A549 treated with ZK216348 at 1 μM for 4 hours (cell line): ENCODE results near the gene CR2. TPM values are rescaled to one million over a fixed set of nuclear protein-coding genes. Genes with fewer than 3 reads are reported as not detected.

Experiments
- total RNA-seq: library from RNA; stranded (reverse); fragments of 200-300 nt; extraction: Qiagen RNA extraction; gene quantifications from 5 replicates; pipeline ENCODE4 v1.2.3, GENCODE V29; 2022; ENCODE audit warnings: low read depth

Gene CR2
- not detected in 5 replicates for total RNA-seq

GRCh38 chr1:207454046-207454964, at the start of gene CR2:
Gene CR2 (plus strand): TSS chr1:207454328. CDS start chr1:207454419, 91 bp downstream.

GRCh38 chr1:207495801-207496792, 42.0 kb downstream of the CR2 start, which contains the start of gene CR1:
Gene CR1 (plus strand): TSS chr1:207496157. CDS start chr1:207496268, 111 bp downstream.

Other genes with a start within 250 kb of the CR2 start
- 110 to 135 TPM (median 120 TPM) in 5 replicates for gene CD55, start 132.7 kb upstream of the CR2 start, total RNA-seq
- not detected in 5 replicates for gene CR1, start 41.8 kb downstream of the CR2 start, total RNA-seq
- gene CR1L, start 190.8 kb downstream of the CR2 start, total RNA-seq = 0.41 TPM in 1 of 5 replicates, not detected in the others